ENCODE results near the gene ATRIP. TPM values are rescaled to one million over a fixed set of nuclear protein-coding genes. Genes with fewer than 3 reads are reported as not detected.

The ATRIP gene
- polyA plus RNA-seq, 1 donor from 2014 or later = 11.1 TPM

DNA sequence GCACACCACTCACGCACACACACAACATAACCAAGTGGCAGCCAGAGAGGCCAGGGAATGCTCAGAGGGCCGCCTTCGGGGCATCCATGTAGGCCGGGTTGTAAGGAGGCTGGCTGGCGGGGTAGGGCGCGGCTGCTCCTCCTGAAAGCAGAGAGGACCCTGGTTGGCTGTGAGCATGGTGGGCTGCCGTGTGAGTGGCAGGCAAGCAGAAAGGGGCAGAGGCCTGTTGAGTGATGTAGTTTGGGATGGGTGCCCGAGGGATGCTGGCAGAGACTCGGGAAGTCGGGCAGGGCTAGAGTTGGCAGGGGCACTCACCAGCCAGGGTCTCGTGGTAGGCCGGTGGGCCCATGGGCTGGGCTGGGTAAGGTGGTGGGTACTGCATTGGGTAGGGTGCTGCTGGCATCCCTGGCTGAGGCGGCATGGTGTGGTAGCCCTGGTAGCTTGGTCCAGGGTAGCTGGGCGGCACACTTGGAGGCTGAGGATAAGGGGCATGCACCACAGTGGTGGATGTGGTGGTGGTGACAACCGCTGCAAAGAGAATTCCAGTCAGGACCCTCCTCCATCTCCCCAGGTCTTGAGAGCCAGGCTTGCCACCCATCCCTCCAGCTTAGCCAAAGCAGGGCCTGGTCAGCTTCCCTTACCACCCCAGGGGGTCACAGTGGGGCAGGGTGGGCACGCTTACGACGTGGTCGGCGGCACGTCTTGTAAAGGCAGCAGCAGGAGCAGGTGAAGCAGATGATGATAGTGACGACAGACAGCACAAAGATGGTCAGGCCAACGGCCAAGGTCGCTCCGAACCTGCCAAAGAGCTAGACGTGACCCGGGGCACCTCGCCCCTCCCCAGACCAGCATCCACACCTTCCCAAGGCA, 22.7 kb downstream of the ATRIP start:
- TF ChIP-seq RAD21 (conservative IDR thresholded peaks at IDR 0.05) = no peak
- no peak for TF ChIP-seq EP300 (conservative IDR thresholded peaks at IDR 0.05; ENCODE audit: poor library complexity, severe bottlenecking)
- no peak for TF ChIP-seq MXI1 (conservative IDR thresholded peaks at IDR 0.05; ENCODE audit: poor library complexity, severe bottlenecking)
- no peak for TF ChIP-seq SMC3 (conservative IDR thresholded peaks at IDR 0.05; ENCODE audit: poor library complexity)
- TF ChIP-seq EZH2 (IDR thresholded peaks at IDR 0.05; ENCODE audit: borderline replicate concordance, insufficient read depth, low read length, poor library complexity, severe bottlenecking) = no peak
- TF ChIP-seq, protein P1, sequence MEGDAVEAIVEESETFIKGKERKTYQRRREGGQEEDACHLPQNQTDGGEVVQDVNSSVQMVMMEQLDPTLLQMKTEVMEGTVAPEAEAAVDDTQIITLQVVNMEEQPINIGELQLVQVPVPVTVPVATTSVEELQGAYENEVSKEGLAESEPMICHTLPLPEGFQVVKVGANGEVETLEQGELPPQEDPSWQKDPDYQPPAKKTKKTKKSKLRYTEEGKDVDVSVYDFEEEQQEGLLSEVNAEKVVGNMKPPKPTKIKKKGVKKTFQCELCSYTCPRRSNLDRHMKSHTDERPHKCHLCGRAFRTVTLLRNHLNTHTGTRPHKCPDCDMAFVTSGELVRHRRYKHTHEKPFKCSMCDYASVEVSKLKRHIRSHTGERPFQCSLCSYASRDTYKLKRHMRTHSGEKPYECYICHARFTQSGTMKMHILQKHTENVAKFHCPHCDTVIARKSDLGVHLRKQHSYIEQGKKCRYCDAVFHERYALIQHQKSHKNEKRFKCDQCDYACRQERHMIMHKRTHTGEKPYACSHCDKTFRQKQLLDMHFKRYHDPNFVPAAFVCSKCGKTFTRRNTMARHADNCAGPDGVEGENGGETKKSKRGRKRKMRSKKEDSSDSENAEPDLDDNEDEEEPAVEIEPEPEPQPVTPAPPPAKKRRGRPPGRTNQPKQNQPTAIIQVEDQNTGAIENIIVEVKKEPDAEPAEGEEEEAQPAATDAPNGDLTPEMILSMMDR (IDR thresholded peaks at IDR 0.05; ENCODE audit: poor library complexity, severe bottlenecking) = no peak
- no peak for TF ChIP-seq POLR2AphosphoS5 (IDR thresholded peaks at IDR 0.05)
- TF ChIP-seq, protein P2, sequence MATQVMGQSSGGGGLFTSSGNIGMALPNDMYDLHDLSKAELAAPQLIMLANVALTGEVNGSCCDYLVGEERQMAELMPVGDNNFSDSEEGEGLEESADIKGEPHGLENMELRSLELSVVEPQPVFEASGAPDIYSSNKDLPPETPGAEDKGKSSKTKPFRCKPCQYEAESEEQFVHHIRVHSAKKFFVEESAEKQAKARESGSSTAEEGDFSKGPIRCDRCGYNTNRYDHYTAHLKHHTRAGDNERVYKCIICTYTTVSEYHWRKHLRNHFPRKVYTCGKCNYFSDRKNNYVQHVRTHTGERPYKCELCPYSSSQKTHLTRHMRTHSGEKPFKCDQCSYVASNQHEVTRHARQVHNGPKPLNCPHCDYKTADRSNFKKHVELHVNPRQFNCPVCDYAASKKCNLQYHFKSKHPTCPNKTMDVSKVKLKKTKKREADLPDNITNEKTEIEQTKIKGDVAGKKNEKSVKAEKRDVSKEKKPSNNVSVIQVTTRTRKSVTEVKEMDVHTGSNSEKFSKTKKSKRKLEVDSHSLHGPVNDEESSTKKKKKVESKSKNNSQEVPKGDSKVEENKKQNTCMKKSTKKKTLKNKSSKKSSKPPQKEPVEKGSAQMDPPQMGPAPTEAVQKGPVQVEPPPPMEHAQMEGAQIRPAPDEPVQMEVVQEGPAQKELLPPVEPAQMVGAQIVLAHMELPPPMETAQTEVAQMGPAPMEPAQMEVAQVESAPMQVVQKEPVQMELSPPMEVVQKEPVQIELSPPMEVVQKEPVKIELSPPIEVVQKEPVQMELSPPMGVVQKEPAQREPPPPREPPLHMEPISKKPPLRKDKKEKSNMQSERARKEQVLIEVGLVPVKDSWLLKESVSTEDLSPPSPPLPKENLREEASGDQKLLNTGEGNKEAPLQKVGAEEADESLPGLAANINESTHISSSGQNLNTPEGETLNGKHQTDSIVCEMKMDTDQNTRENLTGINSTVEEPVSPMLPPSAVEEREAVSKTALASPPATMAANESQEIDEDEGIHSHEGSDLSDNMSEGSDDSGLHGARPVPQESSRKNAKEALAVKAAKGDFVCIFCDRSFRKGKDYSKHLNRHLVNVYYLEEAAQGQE (IDR thresholded peaks at IDR 0.05; ENCODE audit: borderline replicate concordance) = no peak
- TF ChIP-seq TAF1 (IDR thresholded peaks at IDR 0.05; ENCODE audit: low read depth) = no peak
- H4K20me1 ChIP-seq (ENCODE audit: insufficient read depth) = no peaks in the 10 kb centered on the region
- H3K9me3 ChIP-seq (ENCODE audit: low read length) = no peaks in the 10 kb centered on the region
- H3K27me3 ChIP-seq (ENCODE audit: insufficient read depth, low read depth, low read length) = no peaks in the 10 kb centered on the region
- no peak overlapping the region for H3K4me2 ChIP-seq (ENCODE audit: low read length)
- no peaks in the 10 kb centered on the region for H3F3A ChIP-seq (ENCODE audit: insufficient read depth, low read length, poor library complexity, severe bottlenecking)
- no peak overlapping the region for H3K27ac ChIP-seq (ENCODE audit: low read length)
- no peak overlapping the region for H2AFZ ChIP-seq (ENCODE audit: low read depth, low read length)
- no peak overlapping the region for H3K9ac ChIP-seq (ENCODE audit: low read length)
- H3K9me2 ChIP-seq (ENCODE audit: insufficient read depth, low read length) = no peaks in the 10 kb centered on the region
- no peak overlapping the region for H3K4me3 ChIP-seq (ENCODE audit: low read length)
- H3K36me3 ChIP-seq (ENCODE audit: insufficient read depth, low read length) = no peaks in the 10 kb centered on the region
- peaks cover 15% of the 10 kb centered on the region for H3K79me2 ChIP-seq (replicated peaks; ENCODE audit: insufficient read depth, low read length)

DNA sequence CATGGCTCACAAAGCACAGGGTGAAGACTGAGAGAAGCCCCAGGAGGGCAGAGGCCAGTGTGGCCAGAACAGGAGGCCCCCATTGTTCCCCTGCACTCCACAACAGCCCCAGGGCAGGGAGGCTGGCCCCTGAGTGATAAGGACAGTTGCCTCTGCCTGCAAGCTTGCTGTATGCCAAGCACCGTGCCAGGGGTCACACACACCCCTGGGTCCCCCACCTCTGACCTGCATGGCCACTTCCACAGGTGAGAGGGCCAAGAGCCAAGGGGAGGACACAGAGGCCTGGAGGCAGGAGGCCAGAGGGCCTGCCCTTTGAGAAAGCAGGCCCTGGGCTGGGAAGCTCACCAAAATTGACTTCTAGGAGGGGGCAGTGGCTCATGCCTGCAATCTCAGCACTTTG, 23.7 kb downstream of the ATRIP start:
- H3K27ac ChIP-seq (ENCODE audit: low read length) = no peak overlapping the region
- H4K20me1 ChIP-seq (ENCODE audit: insufficient read depth) = no peaks in the 10 kb centered on the region
- no peak overlapping the region for H3K4me2 ChIP-seq (ENCODE audit: low read length)
- H3K79me2 ChIP-seq (replicated peaks; ENCODE audit: insufficient read depth, low read length) = peaks cover 15% of the 10 kb centered on the region
- no peaks in the 10 kb centered on the region for H3K36me3 ChIP-seq (ENCODE audit: insufficient read depth, low read length)
- no peaks in the 10 kb centered on the region for H3K9me3 ChIP-seq (ENCODE audit: low read length)
- no peaks in the 10 kb centered on the region for H3K9me2 ChIP-seq (ENCODE audit: insufficient read depth, low read length)
- no peaks in the 10 kb centered on the region for H3K27me3 ChIP-seq (ENCODE audit: insufficient read depth, low read depth, low read length)
- no peak overlapping the region for H3K9ac ChIP-seq (ENCODE audit: low read length)
- no peaks in the 10 kb centered on the region for H3F3A ChIP-seq (ENCODE audit: insufficient read depth, low read length, poor library complexity, severe bottlenecking)
- TF ChIP-seq, protein P2 (IDR thresholded peaks at IDR 0.05; ENCODE audit: borderline replicate concordance) = no peak
- TF ChIP-seq MXI1 (conservative IDR thresholded peaks at IDR 0.05; ENCODE audit: poor library complexity, severe bottlenecking) = no peak
- TF ChIP-seq EZH2 (IDR thresholded peaks at IDR 0.05; ENCODE audit: borderline replicate concordance, insufficient read depth, low read length, poor library complexity, severe bottlenecking) = no peak
- TF ChIP-seq, protein P1 (IDR thresholded peaks at IDR 0.05; ENCODE audit: poor library complexity, severe bottlenecking) = no peak
- no peak overlapping the region for H3K4me3 ChIP-seq (ENCODE audit: low read length)
- no peak overlapping the region for H2AFZ ChIP-seq (ENCODE audit: low read depth, low read length)

Measured in neural cell (in vitro differentiated cells).